Stimulated activated CD4-positive, alpha-beta T cell treated with anti-CD3 and anti-CD28 coated beads, Interleukin-12 subunit alpha, Interleukin-12 subunit beta, amount 100 ng/mL, for 24 hours (primary cell): Measurements from ENCODE around the gene CORO2B.

Experiments used
- DNase-seq, 2 experiments: peaks; one replicate each; pipeline ENCODE4 v3.0.0-alpha.2; 2020; ENCODE audit warnings: low read depth in 2 of 2

Gene CORO2B

GRCh38 chr15:68578980-68579935 is at the start of gene CORO2B:
TSS of gene CORO2B (plus strand) at chr15:68578993. CDS start at chr15:68579263, 270 bp downstream.
- no peak for DNase-seq

- no peak for DNase-seq
Observed at GRCh38 chr15:68531387-68532179, 47.2 kb upstream of the CORO2B start.

GRCh38 chr15:68536331-68537095 is 42.3 kb upstream of the CORO2B start:
- DNase-seq: no peak

GRCh38 chr15:68537097-68537496 is 41.7 kb upstream of the CORO2B start:
- no peak for DNase-seq

DNA sequence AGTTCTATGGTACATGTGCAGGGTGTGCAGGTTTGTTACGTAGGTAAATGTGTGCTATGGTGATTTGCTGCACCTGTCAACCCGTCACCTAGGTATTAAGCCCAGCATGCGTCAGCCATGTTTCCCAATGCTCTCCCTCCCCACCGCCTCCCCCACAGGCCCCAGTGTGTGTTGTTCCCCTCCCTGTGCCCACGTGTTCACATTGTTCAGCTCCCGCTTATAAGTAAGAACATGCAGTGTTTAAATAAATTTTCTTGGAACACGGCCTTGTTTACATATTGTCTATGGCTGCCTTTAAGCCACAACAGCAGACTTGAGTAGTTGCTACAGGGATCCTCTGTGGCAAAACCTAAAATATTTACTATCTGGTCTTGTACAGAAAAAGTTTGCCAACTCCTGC is 41.3 kb upstream of the CORO2B start:
- DNase-seq: no peak

DNA sequence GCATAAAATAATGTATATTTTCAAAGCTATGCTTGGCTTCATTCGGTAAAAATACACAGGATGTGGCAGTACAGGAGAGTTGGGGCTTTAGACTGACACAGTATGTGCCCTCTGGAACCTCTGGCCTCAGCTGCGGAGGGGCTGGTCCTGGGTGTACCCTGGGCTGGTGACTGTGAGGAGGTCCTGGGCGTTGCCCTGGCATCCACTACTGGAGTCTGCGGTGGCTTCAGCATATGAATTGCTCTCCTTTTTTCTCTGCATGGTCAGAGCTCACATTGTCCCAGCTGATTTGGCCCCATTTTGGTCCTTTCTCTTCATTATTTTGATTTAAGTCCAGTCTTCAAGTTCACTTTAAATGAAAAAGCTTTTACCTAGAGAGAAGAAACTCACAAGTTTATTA is 40.5 kb upstream of the CORO2B start:
- DNase-seq: no peak

DNA sequence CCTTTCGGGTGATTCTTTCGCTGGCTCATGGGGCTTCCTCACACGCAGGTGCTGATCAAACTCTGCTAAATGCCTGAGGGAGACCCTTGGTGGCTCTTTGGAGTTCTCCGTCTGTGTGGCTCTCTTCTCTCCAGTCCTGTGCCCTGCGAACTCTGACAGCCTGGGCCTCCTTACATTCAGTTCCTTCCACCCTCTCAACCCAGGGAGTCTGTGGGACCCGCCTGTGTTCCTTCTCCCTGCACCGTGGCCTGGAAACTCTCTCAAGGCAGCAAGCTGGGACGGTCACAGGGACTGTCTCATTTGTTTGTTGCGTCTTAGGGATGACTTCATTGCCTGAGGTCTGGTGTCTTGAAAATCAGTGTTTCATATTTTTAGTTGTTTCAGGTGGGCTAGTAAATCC is 37.0 kb upstream of the CORO2B start:
- DNase-seq: no peak

DNA sequence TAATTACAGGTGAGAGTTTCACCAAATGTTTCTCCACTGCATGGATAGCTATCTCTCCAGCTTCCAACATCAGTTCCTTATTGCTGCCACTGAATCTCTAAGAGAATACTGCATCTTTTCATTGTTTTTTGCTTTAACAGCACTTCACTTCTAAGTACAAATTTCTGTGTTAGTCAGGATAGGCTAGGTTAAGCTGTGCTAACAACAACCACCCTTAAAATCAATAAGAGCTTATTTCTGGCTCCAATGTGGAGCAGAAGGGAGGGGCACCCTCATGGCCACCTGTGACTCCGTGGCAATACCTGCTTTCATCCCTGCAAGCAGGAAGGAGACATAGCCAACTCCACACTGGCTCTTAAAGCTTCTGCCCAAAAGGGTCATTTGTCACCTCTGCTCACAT is 36.4 kb upstream of the CORO2B start:
- DNase-seq: no peak

DNA sequence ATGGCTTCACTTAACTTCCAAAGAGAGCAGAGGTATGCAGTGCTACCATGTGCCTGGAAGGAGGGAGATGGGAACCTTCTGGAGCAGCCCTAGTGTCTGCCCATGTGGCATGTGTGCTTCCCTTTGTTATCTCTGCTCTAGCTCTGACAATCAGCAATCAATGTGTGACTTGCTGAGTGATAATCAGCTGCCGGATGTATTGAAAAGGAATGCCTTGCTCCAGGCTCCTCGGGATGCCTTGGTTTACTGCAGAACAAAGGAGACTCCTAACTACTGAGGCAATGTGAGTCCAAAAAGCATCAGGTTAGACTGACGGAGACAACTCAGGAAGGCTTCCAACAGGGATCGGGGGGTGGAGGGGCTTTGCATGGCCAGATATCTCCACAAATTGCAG is 36.0 kb upstream of the CORO2B start:
- no peak for DNase-seq

DNA sequence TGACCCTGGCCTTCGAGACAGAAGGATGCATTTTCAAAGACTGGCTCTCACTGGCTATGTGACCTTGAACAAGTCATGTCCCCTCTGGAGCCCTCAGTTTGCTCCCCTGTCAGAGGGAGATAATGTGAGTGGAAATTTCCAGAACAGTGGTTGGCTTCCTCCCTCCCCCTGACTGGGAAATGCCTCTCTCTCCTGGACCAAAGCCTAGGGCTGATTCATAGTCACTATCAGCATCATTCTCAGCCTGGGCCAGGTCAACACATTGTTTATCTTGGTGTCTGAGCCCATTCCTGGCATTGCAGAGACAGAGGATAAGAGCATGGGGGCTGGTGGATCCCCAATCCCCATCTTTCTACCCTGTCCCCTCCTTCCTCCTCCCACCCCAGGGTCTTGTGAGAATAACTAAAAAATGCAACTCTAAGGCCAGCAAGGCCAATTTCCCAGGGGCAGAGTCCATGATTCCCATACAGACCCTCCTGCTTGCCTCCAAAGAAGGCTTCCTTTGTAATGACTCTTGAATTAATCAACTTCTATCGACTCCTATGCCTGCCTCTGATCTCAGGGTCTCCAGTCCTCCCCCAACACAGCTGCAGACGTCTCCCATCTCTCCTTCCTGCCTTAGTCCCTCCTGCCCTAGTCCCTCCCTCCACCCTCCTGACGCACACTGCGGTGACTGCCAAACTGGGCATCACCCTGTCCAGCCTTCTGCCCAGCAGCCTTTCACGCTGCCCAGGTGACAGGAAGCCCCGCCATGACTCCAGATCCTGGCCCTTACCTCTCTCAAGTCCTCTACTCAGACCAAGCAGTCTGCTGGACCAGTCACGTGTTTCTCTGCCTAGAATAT is 35.4 kb upstream of the CORO2B start:
- no peak for DNase-seq

GRCh38 chr15:68546318-68546717 is 32.5 kb upstream of the CORO2B start:
- DNase-seq: no peak

DNA sequence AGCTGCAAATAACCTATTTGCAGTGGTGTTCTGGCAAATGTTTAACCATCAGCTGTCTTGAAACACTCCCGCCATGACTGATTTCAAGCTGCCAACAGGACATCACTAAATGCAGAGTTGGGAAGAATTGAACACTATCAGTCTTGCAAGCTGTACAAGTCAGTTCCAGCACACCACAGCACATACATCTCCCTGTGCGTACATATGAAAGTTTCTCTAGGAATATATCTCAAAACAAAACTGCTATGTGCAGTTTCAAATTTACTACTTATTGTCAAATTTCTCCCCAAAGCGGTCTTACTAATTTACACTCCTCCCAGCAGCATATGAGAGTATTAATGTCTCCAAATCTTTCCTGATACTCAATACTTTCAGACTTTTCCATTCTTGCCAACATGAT is 30.4 kb upstream of the CORO2B start:
- no peak for DNase-seq

GRCh38 chr15:68550004-68550403 is 28.8 kb upstream of the CORO2B start:
- no peak for DNase-seq

DNA sequence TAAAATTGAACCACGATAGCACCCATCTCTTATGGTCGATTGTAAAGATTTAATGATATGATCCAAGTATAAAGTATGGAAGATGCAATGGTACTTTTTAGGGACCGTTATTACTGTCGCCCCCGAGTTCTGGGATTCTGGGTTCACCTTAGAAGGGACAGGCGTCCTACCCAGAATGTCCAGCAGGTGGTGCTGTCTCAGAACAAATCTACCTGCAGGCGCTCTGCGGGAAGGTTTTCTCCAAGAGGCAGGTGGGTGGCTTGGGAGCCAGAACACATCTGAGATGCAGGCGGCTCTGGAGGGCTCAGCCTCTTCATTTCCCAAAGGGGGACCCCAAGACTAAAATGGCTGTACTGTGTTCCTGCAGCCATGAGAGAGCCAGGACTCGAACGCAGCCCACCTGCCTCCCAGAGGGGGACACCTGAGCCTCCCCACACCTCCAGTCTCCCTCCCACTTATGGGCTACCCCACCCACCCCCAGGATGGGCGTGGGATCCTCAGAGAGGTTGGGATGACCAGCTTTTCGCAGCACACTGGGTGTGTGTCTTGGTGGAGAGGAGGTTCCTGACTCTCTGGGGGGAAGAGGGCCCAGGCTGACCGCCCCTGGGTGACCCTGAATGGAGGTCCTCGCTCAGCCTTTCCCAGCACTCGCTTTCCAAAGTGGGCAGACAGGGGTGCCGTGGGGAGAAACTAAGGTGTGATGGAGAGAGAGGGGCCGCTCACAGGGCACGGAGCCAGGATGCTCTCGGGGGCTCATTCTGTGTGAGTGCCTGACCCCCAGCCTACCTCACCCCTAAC is 28.1 kb upstream of the CORO2B start:
- peak; percentile 58 to 83 for DNase-seq

DNA sequence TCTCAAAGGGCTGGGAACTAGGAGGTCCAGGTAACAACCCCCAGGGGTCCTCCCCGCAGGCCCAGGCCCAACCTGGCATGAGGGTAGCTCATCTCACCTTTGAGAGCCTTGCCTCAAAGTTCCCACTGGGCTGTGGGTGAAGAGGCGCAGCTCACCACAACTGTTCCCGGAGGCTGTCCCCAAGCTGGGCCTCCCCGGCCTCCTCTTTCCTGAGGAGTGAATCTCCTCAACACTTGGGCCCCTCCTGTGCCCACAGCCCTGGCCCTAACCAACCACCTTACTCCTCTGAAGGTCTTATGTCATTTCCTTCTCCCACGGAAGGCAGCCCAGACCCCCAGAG is 27.5 kb upstream of the CORO2B start:
- no peak for DNase-seq

DNA sequence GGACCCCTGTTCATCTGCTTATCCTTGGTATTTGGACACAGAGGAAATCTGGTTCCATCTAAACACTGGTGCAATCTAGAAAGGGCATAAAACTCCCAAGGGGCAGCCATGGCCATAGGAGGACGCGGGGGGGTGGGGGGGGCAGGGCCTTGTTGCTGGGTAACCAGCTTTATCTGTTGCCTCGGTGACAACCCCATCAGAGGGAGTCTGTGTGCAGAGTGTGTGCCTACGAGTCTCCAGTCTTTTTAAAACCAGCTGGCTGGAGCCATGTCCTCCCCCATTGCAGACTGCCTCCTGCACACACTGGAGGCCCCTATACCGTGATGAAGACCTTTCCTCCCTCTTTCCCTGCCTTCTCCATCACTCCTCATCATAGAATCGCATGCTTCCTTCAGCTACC is 26.4 kb upstream of the CORO2B start:
- DNase-seq: no peak

GRCh38 chr15:68552773-68553172 is 26.0 kb upstream of the CORO2B start:
- DNase-seq: no peak

DNA sequence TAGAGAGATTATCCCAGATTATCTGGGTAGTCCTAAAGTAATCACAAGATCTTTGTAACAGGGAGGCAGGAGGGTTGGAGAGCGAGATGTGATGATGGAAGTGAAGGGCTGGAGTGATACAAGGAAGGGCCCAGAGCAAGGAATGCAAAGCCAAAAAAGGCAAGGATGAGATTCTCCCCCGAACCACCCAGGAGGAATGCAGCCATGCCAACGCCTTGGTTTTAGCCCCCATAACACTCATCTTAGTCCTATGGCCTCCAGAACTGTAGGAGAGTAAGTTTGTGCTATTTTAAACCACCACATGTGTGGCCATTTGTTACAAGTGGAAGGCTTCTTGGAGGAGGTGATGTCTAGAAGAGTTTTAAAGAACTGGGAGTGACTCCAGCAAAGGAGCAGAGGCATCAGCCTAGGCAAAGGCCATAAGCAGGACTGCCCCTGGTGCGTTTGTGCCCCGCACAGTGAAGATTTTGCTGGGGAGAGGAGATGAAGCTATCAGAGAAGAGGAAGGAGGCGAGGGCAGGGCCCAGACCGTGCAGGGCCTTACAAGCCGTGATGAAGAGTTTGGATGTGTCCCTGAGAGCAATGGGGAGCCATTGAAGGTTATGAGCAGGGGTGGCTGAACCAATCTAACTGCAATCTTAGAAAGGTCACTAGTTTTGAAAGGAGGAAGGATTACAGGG is 25.3 kb upstream of the CORO2B start:
- no peak for DNase-seq

DNA sequence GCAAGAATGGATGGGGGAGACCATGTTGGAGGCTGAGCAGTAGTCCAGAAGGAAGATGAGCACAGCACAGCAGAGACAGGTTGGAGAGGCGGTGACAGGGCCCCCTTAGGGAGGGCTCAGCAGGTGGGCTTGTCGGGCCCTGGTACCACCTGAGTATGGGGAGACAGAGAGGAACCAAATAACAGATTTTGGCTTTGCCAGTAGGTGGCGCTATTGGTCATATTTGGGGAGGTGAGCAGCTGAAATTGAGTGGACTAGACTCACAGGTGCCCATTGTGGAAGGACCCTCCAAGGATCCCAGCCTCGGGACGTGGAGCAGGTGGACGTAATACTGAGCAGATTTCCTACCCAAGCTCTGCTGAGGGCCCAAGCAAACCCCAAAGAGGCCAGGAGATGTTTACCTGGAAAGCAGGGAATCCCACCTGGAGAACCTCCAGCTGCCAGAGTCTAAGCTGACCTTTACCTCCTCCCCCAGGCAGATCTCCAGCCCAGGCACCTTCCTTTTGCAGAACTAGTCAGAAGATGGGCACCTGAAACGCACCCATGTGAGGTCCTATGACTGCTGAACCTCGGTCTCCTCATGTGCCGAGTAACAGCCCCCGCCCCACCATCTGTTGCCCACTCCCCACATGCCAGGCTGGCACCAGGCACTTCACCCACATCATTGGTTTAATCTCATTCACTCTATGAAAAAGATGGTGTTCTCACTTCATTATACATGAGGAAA is 24.6 kb upstream of the CORO2B start:
- DNase-seq: peak; percentile 32 to 69
